OCI-LY1 (cell line): Measurements from ENCODE around the gene NAGLU.

Experiments
- H2AFZ ChIP-seq: fragments of 200-600 bp; sonication (generic), shearing (Covaris generic); 2 replicates; pipeline ENCODE4 v1.6.0; 2014; ENCODE audit warnings: antibody characterized with exemption, mild to moderate bottlenecking, low read length
- H3F3A ChIP-seq: fragments of 200-600 bp; sonication (generic), shearing (Covaris generic); 2 replicates; pipeline ENCODE4 v1.6.0; 2014; ENCODE audit warnings: mild to moderate bottlenecking, antibody characterized with exemption, low read length, moderate library complexity; ENCODE audit not compliant: insufficient read depth
- H3K27ac ChIP-seq: fragments of 200-600 bp; sonication (generic); 2 replicates; pipeline ENCODE4 v1.5.1; 2014; ENCODE audit warnings: low read length, mixed run types, mild to moderate bottlenecking, low read depth; ENCODE audit not compliant: poor library complexity, severe bottlenecking
- H3K27me3 ChIP-seq: fragments of 200-600 bp; sonication (generic); 2 replicates; pipeline ENCODE4 v1.6.0; 2014; ENCODE audit warnings: antibody characterized with exemption, mild to moderate bottlenecking, low read length, moderate library complexity; ENCODE audit not compliant: insufficient read depth
- H3K36me3 ChIP-seq: fragments of 200-600 bp; sonication (generic); 2 replicates; pipeline ENCODE4 v1.6.1; 2014; ENCODE audit warnings: mild to moderate bottlenecking, antibody characterized with exemption, low read length, moderate library complexity, mixed read lengths; ENCODE audit not compliant: insufficient read depth
- H3K4me1 ChIP-seq: fragments of 200-600 bp; sonication (generic); 2 replicates; pipeline ENCODE4 v1.5.1; 2014; ENCODE audit warnings: mild to moderate bottlenecking, low read length, moderate library complexity; ENCODE audit not compliant: insufficient read depth, severe bottlenecking
- H3K4me2 ChIP-seq: fragments of 200-600 bp; sonication (generic), shearing (Covaris generic); 2 replicates; pipeline ENCODE4 v1.6.1; 2014; ENCODE audit warnings: low read length
- H3K4me3 ChIP-seq: fragments of 200-600 bp; sonication (generic); 2 replicates; pipeline ENCODE4 v1.5.1; 2014; ENCODE audit warnings: low read length, low read depth, mild to moderate bottlenecking, mixed read lengths; ENCODE audit not compliant: poor library complexity, severe bottlenecking
- H3K79me2 ChIP-seq: fragments of 200-600 bp; shearing (Covaris generic); 2 replicates; pipeline ENCODE4 v1.6.1; 2016; ENCODE audit warnings: mixed run types, low read length, mixed read lengths; ENCODE audit not compliant: insufficient read depth
- H3K9ac ChIP-seq: fragments of 200-600 bp; sonication (generic), shearing (Covaris generic); 2 replicates; pipeline ENCODE4 v1.6.1; 2014; ENCODE audit warnings: mild to moderate bottlenecking, low read length, mixed read lengths
- H3K9me2 ChIP-seq: fragments of 200-600 bp; sonication (generic), shearing (Covaris generic); 2 replicates; pipeline ENCODE4 v1.6.1; 2014; ENCODE audit warnings: low read depth, mild to moderate bottlenecking, low read length, mixed read lengths
- H3K9me3 ChIP-seq: fragments of 200-600 bp; shearing (Covaris generic); 2 replicates; pipeline ENCODE4 v1.6.1; 2014; ENCODE audit warnings: low read length, mixed read lengths
- H4K20me1 ChIP-seq: fragments of 200-600 bp; sonication (generic), shearing (Covaris generic); 2 replicates; pipeline ENCODE4 v1.6.0; 2016; ENCODE audit warnings: mild to moderate bottlenecking, low read length; ENCODE audit not compliant: insufficient read depth
- CTCF ChIP-seq: fragments of 200-600 bp; sonication (generic), shearing (Covaris generic); IDR thresholded peaks from 2 replicates; pipeline ENCODE4 v1.5.1; 2017; ENCODE audit warnings: mild to moderate bottlenecking, antibody characterized with exemption, low read length, moderate library complexity, mixed read lengths
- EZH2 ChIP-seq: fragments of 200-600 bp; sonication (generic), shearing (Covaris generic); IDR thresholded peaks from 2 replicates; pipeline ENCODE4 v1.8.0; 2017; ENCODE audit warnings: borderline replicate concordance, mixed run types, mild to moderate bottlenecking, antibody characterized with exemption, low read length, moderate library complexity, mixed read lengths

The NAGLU gene

DNA sequence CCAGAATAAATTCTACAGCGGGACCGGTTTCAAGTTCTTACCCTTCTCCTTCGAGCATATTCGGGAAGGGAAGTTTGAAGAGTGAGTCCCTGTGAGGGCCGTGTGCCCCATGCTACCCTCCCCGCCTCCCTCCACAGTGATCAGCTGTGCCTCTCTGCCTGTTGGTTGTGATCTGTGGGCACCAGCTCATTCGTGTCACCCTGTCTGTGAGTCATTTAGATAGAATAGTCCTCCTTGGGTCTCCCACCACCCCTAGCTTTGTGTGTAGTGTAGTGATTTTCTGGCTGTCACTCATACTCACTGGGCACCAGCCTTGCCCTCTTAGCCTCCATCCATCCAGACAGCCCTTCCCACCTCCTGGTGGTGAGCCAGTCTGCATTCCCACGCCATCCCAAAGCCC lies 15.0 kb upstream of the NAGLU start:
- H3K27ac ChIP-seq = no peak overlapping the region
- H3K9me3 ChIP-seq = no peaks in the 10 kb centered on the region
- H3K4me3 ChIP-seq = no peak overlapping the region
- H3K4me1 ChIP-seq = no peaks in the 10 kb centered on the region
- no peaks in the 10 kb centered on the region for H3K79me2 ChIP-seq
- TF ChIP-seq CTCF (no peak), EZH2 (no peak)
- H2AFZ ChIP-seq = no peak overlapping the region
- H3K36me3 ChIP-seq = peaks cover 10% of the 10 kb centered on the region; the same call in 1 of the 2 replicates
- H3F3A ChIP-seq = no peaks in the 10 kb centered on the region
- H3K4me2 ChIP-seq = no peak overlapping the region
- H3K9me2 ChIP-seq = no peaks in the 10 kb centered on the region
- no peaks in the 10 kb centered on the region for H4K20me1 ChIP-seq
- no peak overlapping the region for H3K9ac ChIP-seq
- no peaks in the 10 kb centered on the region for H3K27me3 ChIP-seq

GRCh38 chr17:42521666-42522262 lies 14.3 kb upstream of the NAGLU start:
- no peaks in the 10 kb centered on the region for H3K4me1 ChIP-seq
- H3F3A ChIP-seq = no peaks in the 10 kb centered on the region

GRCh38 chr17:42522263-42522790 lies 13.7 kb upstream of the NAGLU start:
- Histone ChIP-seq H3K9ac (no peak overlapping the region), H3K4me1 (no peaks in the 10 kb centered on the region), H3K9me2 (no peaks in the 10 kb centered on the region), H3K36me3 (peaks cover 10% of the 10 kb centered on the region; the same call in 1 of the 2 replicates), H2AFZ (no peak overlapping the region), H3F3A (no peaks in the 10 kb centered on the region), H3K27ac (no peak overlapping the region), H3K4me2 (no peak overlapping the region), H3K4me3 (no peak overlapping the region), H3K27me3 (no peaks in the 10 kb centered on the region), H4K20me1 (no peaks in the 10 kb centered on the region), H3K9me3 (no peaks in the 10 kb centered on the region), H3K79me2 (no peaks in the 10 kb centered on the region)
- no peak for TF ChIP-seq CTCF
- TF ChIP-seq EZH2 = no peak

More at GRCh38 chr17:42521666-42522262, 14.3 kb upstream of the NAGLU start:
- Histone ChIP-seq H4K20me1 (no peaks in the 10 kb centered on the region), H3K4me2 (no peak overlapping the region), H3K9me2 (no peaks in the 10 kb centered on the region), H3K4me3 (no peak overlapping the region), H3K27me3 (no peaks in the 10 kb centered on the region), H3K9ac (no peak overlapping the region), H3K36me3 (peaks cover 10% of the 10 kb centered on the region; the same call in 1 of the 2 replicates), H3K9me3 (no peaks in the 10 kb centered on the region), H2AFZ (no peak overlapping the region), H3K27ac (no peak overlapping the region), H3K79me2 (no peaks in the 10 kb centered on the region)
- TF ChIP-seq EZH2 (no peak), CTCF (no peak)
